HG02798 (cell line): ENCODE measurements around the gene TCEAL4.

Source experiments
- ATAC-seq: cut with Tn5 transposase; IDR thresholded peaks from one replicate; pipeline ENCODE4 v1.9.1; 2021; ENCODE audit warnings: mild to moderate bottlenecking; ENCODE audit not compliant: unreplicated experiment, poor library complexity

TCEAL4 gene

DNA sequence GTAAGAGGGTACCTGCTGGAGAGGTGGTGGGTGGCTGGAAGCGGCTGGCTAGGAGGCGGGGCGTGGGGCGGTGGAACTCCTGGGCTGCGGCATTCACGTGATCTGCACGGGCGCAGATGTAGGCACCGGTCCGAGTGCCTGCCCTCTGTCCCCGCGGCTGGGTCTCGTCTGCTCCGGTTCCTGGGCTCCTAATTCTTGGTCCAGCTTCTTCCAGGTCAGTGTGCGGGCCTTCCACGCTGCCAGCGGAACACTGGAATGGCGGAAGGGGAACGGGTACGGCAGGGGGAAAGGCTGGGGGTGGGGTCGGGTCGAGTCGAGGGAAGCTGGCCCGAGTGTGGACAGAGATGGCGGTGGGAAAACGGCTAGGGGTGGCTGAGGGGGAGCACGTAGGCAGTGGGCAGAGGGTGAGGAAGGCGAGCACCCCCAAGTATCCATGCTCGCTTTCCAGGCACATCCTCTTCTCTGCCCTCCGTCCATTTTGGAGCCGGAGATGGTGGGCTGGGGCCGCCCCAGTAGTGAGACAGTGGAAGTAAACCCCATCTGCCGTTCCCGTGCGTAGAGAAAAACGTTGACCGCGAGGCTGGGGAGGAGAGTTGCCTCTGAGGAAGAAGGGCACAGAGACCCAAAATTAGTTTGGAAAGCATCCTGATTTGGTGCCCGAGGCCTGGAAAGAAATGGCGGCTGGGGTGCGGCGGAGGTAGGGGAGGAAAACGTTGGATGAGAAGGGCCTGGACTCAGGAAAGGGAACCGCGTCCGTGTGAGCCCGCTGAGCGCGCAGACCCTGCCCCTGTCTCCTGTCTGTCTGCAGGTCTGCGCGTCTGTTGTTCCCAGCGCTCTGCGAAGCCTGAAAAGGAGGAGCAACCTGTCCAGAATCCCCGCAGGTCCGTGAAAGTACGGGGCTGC is at the start of gene TCEAL4:
TCEAL4 (plus strand) TSS at position 105 of the 903 bp plus-strand sequence. CDS start 1,161 bp downstream, outside the sequence.
- peak; percentile 87 for ATAC-seq

DNA sequence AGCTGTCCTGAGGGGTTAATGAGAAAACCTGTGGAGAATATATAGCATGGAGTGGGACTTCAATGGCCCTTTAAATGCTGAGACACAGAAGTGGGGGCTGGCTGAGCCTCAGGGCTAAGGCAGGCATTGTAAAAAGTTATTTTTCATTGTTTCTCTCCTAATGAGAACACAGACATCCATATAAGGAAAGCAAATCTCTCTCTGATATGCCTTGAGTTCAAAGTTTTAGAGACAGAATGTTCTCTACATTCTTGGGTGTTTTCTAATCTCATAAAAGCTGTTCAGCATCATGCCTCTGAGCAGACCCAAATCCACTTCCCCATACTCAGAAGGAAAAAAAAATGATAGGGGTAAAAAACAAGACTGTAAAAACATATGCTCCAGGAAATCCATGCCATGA is 49.2 kb upstream of the TCEAL4 start:
- ATAC-seq, result no peak

DNA sequence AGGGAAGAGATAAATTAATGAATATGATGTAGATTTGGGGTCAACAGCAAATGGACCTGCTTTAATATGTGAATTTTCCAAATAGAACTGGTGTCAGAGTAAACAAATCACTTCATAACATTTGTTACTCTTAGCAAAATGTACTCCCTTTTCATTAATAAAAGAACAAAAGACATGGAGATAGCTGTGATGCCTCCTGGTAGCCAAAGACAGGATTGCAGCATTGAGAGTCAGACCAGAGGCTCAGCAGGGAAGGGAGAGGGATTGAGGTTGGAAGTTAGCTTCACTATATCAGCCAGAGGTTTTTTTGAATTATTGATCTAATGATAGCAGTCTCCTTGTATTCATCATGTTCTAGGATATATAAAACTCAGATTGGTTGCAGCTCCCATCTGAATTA is 48.6 kb upstream of the TCEAL4 start:
- ATAC-seq, result no peak

DNA sequence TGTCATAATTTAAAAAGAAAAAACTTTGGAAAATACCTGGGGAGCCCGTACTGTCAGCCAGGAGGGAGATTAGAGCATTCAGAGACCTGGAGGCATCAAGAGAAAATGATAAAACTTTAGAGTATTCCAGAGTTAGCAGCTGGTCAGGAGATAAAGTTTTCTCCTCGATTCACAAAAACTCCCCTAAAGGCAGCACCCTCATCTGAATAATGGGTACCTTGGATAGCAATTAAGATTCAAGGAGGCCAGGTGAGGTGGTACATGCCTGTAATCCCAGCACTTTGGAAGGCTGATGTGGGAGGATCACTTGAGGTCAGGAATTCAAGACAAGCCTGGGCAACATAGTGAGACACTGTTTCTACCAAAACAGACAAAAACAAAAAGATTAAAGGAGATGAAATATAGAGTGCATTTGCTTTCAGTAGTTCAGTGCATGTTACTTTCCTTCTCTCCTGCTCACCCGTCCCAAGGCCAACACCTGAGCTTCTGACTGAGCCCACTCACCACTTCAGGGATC is 47.4 kb upstream of the TCEAL4 start:
- no peak for ATAC-seq

DNA sequence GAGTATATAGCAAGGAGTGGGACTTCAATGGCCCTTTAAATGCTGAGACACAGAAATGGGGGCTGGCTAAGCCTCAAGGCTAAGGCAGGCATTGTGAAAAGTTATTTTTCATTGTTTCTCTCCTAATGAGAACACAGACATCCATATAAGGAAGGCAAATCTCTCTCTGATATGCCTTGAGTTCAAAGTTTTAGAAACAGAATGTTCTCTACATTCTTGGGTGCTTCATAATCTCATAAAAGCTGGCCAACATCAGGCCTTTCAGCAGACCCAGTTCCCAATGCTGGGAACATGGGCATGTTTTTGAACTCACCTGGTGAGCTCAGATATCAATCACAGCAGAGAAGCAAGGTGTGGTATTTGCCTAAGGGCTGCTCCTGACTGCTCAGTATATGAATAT is 46.6 kb upstream of the TCEAL4 start:
- no peak for ATAC-seq

DNA sequence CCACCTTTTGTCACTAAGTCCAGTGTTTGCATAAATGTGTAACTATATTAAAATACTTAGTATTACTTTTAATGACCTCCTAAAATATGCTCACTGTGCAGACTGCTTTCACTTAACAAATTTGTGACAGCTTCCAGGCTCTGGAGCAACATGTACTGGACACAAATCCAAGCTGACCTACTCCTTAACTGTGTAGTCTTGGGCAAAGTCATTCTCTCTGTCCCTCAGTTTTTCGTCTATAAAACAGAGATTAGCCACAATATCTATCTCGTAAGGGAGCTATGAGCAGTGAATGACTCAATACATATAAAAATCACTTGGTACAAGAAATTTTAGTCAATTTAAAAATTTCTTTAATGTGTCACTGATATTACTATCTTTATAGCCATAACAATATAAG is 45.6 kb upstream of the TCEAL4 start:
- ATAC-seq, result no peak

DNA sequence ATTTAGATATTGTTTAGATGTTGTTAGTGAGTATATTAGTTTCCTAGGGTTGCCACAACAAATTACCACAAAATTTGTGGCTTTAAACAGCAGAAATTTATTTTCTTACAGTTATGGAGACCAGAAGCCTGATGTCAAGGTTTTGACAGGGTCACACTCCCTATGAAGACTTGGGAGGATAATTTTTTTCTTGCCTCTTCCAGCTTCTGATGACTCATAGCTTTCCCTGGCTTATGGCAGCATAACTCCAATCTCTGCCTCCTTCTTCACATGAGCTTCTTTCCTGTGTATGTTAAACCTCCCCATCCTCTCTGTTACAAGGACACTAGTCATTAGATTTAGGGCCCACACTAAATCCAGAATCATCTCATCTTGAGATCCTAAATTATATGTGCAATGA is 45.2 kb upstream of the TCEAL4 start:
- no peak for ATAC-seq

DNA sequence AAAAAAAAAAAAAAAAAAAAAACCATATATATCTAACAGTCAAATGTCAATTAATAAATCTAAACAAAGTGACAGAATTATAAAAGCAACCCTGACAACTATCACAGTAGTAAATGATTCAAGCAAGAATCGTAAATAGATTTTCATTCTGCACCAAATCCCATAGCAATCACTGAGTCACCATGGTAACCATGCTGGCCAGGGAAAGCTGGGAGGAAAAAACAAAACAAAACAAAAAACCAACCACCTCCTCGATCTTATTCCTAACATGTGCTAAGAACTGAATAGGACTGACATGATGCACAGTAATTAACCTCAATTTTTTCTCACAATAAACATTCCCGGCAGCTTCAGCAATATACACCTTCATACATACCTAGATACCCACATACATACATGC is 35.4 kb upstream of the TCEAL4 start:
- no peak for ATAC-seq

DNA sequence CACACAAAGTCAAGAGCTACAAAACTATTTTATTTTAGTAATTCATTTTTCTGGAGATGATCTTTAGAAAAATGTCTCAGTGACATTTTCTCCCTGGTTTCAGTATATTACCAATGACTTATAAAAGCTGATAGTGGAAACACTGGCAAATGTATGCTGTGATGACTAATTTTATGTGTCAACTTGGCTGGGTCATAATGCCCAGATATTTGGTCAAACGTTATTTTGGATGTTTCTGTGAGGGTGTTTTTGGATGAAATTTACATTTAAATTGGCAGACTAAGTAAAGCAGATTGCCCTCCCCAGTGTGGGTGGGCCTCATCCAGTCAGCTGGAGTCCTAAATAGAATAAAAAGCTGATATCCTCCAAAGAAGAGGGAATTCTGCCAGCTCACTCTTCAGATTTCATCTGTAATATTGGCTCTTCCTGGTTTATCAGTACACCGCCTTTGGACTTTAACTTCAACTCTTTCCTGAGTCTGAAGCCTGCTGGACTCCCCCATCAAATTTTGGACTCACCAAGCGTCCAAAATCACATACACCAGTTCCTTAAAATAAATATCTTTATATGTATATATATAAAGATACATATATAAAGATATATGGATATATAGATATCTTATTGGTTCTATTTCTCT is 34.8 kb upstream of the TCEAL4 start:
- ATAC-seq, result no peak

DNA sequence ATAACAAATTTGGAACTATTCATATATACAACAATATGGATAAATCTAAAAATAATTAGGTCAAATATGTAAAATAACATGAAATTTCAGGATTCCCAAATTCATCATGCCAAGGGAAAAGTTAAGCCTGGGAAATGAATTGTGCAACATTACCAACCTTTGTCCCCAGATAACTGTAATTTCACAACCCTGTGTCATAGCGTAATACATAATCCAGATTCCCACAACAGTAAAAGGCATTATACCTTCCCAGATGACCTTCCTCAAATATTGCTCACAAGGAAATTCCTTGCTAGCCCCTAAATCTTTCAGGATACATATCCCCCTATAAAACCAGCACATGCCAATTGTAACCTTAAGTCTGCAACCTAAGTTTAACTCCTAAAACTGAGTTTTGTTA is 33.1 kb upstream of the TCEAL4 start:
- no peak for ATAC-seq

DNA sequence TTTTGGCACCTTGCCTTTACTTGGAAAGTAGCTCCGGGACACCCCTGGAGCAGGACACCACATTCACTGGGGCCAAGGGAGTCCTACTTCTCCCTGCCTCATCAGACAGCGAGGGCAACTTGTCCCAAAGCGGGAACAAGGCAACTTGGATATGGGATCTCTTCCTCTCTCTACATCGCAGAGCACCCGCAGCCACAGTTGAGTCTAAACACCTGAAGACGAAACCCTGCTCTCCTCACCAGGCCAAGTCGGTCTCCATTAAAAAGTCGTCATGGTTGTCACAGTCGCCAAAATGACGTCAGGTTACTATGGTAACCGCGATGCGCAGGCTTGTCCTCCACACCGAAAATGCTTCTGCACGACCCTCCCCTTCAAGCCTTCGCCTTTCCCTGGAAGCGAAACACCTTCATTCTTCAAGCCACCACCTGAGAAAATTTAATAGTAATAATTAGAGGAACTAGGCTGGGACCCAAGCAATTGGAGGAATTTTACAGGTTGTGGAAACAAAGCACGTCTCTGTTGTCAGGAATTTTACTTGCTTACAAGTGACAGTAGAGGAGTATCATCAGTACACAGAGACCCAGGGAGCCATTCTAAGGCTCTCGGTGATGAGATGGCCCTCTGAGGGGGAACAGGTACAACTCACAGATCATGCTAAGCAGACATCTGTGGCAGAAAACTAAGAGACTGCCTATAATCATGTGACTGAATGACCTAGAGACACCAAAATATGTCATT is 30.5 kb upstream of the TCEAL4 start:
- peak; percentile 99 for ATAC-seq

DNA sequence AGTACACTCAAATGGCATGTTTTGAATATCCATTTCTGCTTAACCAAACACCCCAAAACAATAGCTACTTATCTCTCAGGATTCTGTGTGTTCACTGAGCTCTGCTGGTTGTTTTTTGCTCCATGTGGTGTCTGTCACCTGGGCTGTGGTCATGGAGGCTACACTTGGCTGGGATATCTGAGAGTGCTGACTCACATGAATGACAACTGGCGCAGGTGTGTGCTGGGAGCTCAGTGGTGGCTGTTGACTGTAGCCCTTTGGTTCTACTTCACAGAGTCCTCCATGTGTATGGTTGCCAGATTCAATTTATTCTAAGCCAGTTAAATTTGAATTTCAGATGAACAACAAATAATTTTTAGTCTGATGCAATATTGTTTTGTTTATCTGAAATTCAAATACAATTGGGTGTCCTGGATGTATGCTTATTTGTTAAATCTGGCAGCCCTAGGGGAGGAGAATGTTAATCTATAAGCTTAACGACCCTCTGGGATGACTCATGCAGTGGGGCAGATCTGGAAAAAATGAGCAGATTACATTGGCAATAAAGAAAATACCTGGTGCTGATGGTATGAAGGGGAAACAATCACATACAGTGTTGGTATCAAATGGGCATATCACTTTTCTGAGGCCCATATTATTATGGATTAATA is 28.2 kb upstream of the TCEAL4 start:
- ATAC-seq, result no peak

DNA sequence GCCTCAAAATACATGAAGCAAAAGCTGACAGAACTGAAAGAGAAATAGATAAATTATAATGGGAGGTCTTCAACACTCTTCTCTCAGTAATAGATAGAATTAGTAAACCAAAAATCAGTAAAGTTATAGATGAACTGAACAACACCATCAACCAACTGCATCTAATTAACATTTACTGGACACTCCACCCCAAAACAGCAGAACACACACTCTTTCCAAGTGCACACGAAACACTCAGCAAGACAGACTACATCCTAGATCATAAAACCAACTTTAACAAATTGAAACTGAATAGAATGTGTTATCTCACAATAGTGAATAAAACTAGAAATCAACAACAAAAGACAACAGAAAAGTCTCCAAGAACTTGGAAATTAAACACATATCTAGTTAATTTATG is 25.1 kb upstream of the TCEAL4 start:
- no peak for ATAC-seq

DNA sequence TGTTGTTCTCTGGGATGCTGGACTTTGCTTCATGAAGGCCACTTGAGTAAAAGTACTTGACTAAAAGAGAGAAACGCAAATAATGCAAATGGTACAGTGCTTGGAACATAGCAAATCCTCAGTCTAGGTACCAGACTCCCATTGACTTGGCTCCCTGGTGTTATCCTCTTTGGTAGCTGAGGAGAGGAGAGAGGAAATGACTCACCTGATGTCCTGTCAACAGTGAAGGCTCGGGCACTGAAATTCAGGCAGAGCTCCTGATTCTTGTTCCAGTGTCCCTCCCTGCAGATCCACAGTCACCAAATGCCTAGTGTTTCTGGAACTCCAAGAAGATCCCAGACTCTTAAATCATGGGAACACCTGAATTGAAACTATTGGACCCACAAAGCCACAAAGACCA is 22.5 kb upstream of the TCEAL4 start:
- no peak for ATAC-seq

DNA sequence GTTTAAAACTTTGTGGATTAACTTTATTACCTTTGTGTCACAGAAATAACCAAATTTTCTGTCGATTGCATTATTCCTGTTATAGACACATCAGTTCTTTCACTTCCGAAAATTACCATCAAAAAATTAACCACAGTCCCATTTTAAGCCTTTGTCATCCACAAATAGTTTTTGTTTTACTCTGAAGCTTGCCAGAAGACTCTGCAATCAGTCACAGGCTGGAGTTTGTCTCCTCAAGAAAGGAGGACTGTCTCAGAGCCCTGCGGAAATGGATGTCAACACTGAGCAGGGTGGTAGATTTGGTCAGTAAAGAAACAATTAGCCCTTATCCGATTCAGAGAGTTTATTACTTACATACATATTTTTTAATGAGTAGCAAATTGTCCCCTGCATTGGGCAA is 20.1 kb upstream of the TCEAL4 start:
- ATAC-seq, result peak; percentile 45

DNA sequence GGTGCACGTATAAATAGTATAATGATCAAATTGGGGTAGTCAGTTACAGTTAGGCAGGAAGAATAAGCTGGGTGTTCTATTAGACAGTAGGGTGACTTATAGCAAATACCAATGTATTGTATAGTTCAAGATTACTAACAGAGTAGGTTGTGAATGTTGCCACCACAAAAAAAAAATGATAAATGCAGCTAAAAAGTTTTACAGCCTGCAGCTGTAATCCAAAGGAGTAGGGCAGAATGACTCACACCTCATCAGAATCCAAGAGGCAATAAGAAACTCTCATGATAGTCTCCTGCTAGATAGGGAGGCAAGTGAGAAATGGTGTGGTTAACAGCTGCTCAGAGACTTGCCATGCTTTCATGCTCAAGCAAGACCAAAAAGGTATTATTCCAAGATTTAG is 19.6 kb upstream of the TCEAL4 start:
- no peak for ATAC-seq

DNA sequence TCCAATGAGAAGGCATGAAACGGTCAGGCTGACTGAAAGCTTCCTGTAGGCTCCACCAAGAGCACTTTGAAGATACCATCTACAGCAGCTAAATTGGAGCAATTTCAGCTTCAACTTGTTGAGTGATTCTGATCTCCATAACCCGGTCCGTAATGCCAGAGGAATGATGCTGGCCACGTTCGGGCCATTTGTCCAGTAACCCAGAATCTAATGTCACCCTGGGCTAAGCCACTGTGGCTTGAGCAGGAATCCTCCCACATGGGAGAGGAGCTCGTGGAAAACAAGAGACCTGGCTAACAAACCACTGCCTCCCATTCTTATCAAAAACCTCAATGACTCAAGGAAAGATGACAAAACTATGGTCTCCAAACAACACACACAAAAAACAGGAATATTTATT is 14.2 kb upstream of the TCEAL4 start:
- no peak for ATAC-seq

DNA sequence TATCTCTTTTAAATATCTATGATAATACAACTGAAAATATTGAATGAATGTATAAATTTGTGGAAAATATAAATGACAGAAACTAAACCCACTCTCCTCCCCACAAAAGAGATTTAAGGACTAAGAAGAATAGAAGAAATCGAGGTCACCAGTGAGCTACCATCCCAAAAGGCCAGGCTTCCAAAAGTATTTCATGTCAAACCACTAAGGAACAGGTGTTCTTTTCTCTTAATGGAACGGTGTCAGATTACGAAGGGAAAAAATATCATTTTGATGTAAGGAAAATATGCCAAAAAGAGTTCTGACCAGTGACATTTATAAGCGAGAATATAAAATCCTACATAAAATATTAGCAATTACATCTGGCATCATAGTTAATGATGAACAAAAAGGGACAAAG is 13.6 kb upstream of the TCEAL4 start:
- ATAC-seq, result no peak

DNA sequence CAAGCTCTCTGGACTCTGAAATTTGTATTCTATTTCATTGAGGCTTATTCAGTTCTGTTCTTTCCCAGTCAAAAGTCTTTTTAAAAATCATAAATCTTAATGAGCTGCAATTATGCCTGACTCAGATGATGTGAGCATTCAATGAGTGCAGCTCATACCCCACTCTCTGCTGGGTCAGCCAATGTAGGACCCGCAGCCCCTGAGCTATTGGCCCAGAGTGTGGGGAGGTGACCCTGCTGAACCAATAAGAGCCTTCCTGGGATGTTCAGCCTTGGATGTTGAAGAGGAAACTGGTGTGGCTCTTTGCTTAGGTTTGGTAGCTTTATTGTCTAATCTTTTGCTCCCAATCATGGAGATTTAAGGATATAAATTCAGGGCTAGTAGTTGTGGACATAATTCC is 12.1 kb upstream of the TCEAL4 start:
- no peak for ATAC-seq

DNA sequence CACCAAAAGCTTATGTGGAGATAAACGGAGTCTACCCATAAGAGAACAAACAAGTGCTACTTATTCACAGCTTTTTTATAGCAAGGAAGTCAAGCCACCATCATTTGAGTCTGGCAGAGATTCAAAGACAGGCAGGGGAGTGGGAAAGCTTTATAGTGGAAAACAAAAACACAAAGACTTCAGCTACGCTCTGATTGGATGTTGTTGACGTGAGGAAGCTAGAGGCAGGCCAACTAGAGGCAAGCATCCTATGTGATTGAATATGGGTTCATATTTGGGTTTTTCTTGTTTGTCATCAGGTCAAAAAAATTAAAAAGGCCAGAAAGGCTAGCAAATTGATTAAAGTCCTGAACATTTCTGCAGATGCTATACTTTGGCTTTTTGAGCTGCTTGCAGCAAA is 719 bp upstream of the TCEAL4 start:
- no peak for ATAC-seq

DNA sequence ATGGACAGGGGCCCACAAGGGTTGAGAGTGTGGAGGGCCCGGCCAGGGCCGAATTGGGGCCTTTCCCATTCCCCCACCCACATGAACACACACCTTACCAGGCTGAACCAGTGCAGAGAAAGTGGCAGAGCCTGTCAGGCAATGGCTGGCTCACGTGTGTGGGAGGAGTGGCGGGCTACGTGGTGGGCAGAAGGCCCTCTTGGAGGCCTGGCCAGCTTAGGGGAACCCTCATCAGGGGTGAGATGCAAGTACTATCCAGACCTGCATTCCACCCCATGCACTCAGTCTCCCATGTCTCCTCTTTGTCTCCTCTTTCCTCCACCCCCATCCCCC is 965 bp downstream of the TCEAL4 start:
- peak; percentile 57 for ATAC-seq
